Measurements from ENCODE around the gene CCDC171. TPM values are rescaled to one million over a fixed set of nuclear protein-coding genes. Genes with fewer than 3 reads are reported as not detected.

CCDC171 gene
- total RNA-seq, 4 donors from 2014 or later: 6.2 to 9.6 (median 7.8) TPM

DNA sequence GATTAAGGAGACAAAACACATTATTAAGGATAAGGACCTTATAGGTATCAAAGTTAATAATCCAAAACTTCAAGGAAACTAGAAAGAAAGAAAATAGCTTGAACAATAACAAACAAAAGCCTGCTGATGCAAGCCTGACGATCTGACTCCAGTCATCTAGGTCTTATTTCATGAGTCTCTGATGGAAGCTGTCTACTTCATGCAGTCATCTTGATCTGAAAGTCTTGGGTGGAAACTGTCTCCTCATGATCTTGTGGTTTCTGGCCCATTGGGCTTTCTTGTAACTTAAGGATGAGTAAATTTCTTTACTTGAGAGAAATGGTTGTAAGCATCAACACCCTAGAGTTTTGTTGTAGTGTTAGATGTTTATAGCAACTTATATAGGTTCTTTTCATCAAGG lies 21.5 kb upstream of the CCDC171 start:
- DNase-seq: no peak
- TF ChIP-seq CTCF (IDR thresholded peaks at IDR 0.05): no peak
- TF ChIP-seq POLR2A (IDR thresholded peaks at IDR 0.05): no peak
- WGBS, 2 donors: 51 to 72% methylated on average over 1 of the region's 1 CpG
- intact Hi-C loops (cut with DNase I): no loop called here
- Histone ChIP-seq H3K9me3 (no peaks in the 10 kb centered on the region), H3K27ac (no peak overlapping the region), H3K4me1 (no peaks in the 10 kb centered on the region), H3K36me3 (no peaks in the 10 kb centered on the region), H3K4me3 (replicated peaks in 1 of 3) (no peak overlapping the region), H3K27me3 (no peaks in the 10 kb centered on the region)

DNA sequence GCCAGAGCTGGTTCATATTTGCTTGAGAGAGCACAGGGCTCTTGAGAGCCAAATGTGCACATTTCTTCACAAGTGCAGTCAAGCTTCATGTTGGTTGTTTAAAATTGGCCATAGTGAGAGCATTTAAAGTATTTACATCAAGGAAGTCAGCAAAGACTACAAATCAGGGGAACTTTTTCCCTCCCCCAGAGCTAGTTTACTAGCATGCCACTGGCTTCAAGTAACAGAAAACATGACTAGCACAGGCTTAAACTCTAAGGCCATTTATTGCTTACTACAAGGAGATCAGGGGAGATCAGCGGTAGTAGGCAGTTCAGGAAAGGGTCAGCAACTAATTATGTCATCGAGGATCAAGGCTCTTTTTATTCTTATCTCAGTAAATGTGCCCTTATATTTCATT lies 11.0 kb upstream of the CCDC171 start:
- Histone ChIP-seq H3K36me3 (no peaks in the 10 kb centered on the region), H3K9me3 (no peaks in the 10 kb centered on the region), H3K4me3 (replicated peaks in 1 of 3) (no peak overlapping the region), H3K27ac (no peak overlapping the region), H3K4me1 (no peaks in the 10 kb centered on the region), H3K27me3 (no peaks in the 10 kb centered on the region)
- 37 to 40% methylated on average over 2 of the region's 2 CpGs for WGBS, 2 donors
- intact Hi-C loops (cut with DNase I): no loop called here
- no peak for DNase-seq
- TF ChIP-seq POLR2A (IDR thresholded peaks at IDR 0.05) (no peak), CTCF (IDR thresholded peaks at IDR 0.05) (no peak)

- Histone ChIP-seq H3K27ac (no peak overlapping the region), H3K4me3 (replicated peaks in 1 of 3) (no peak overlapping the region), H3K36me3 (no peaks in the 10 kb centered on the region), H3K4me1 (no peaks in the 10 kb centered on the region), H3K9me3 (no peaks in the 10 kb centered on the region), H3K27me3 (no peaks in the 10 kb centered on the region)
- intact Hi-C loops (cut with DNase I): no loop called here
- 92% methylated on average over 2 of the region's 2 CpGs for WGBS, 2 donors
- no peak for DNase-seq
- TF ChIP-seq CTCF (IDR thresholded peaks at IDR 0.05): no peak
- TF ChIP-seq POLR2A (IDR thresholded peaks at IDR 0.05): no peak
These were observed 10.2 kb upstream of the CCDC171 start for GRCh38 chr9:15542624-15543023.

- no peak for TF ChIP-seq CTCF (IDR thresholded peaks at IDR 0.05)
- no peak for TF ChIP-seq POLR2A (IDR thresholded peaks at IDR 0.05)
- intact Hi-C loops (cut with DNase I): no loop called here
- H3K9me3 ChIP-seq: no peaks in the 10 kb centered on the region
- H3K4me1 ChIP-seq: no peaks in the 10 kb centered on the region
- DNase-seq: no peak
- no peak overlapping the region for H3K27ac ChIP-seq
- H3K36me3 ChIP-seq: no peaks in the 10 kb centered on the region
- H3K27me3 ChIP-seq: no peaks in the 10 kb centered on the region
- WGBS, 2 donors: 92 to 97% methylated on average over 4 of the region's 4 CpGs
- no peak overlapping the region for H3K4me3 ChIP-seq (replicated peaks in 1 of 3)
These were observed 9.6 kb upstream of the CCDC171 start for GRCh38 chr9:15543047-15543813.

DNA sequence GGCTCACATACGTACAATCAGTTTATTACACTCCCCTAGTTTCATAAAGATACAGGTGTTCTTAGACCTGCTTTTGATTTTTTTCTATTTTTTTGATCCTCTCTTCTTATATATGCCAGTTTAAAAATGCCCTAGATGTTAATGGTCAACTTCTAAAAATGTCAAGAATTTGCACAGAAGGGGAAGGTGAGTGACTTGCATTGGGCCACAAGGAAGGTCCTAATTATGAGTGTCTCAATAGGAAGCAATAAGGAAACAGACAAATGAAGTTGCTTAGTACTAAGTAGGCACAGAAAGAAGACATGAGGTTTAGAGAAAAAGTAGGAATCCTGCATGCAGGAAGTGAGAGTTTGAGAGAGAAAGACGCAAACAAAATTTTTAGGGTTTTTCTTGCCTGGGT lies 3.2 kb upstream of the CCDC171 start:
- no peak for DNase-seq
- intact Hi-C loops (cut with DNase I): no loop called here
- TF ChIP-seq POLR2A (IDR thresholded peaks at IDR 0.05) (no peak), CTCF (IDR thresholded peaks at IDR 0.05) (no peak)
- H3K4me1 ChIP-seq: peaks cover 3% of the 10 kb centered on the region in 2 donors
- no peak overlapping the region for H3K4me3 ChIP-seq (replicated peaks in 1 of 3)
- no peaks in the 10 kb centered on the region for H3K9me3 ChIP-seq
- no peaks in the 10 kb centered on the region for H3K27me3 ChIP-seq
- H3K36me3 ChIP-seq: no peaks in the 10 kb centered on the region
- H3K27ac ChIP-seq: no peak overlapping the region
- WGBS, 2 donors: 96 to 97% methylated on average over 2 of the region's 2 CpGs

All from thyroid gland (tissue), 4 donors.